GM20000 (cell line): ENCODE measurements around the gene VGLL4.

Experiments used
- DNase-seq: peaks from one replicate; pipeline ENCODE4 v3.0.0; 2012; ENCODE audit warnings: low spot score
- TF ChIP-seq, protein P1 (sequence below): IDR thresholded peaks from 2 replicates; pipeline ENCODE4 v1.5.1; 2012; ENCODE audit warnings: mild to moderate bottlenecking, control low read depth; ENCODE audit errors: extremely low read depth, missing control alignments

Gene VGLL4

DNA sequence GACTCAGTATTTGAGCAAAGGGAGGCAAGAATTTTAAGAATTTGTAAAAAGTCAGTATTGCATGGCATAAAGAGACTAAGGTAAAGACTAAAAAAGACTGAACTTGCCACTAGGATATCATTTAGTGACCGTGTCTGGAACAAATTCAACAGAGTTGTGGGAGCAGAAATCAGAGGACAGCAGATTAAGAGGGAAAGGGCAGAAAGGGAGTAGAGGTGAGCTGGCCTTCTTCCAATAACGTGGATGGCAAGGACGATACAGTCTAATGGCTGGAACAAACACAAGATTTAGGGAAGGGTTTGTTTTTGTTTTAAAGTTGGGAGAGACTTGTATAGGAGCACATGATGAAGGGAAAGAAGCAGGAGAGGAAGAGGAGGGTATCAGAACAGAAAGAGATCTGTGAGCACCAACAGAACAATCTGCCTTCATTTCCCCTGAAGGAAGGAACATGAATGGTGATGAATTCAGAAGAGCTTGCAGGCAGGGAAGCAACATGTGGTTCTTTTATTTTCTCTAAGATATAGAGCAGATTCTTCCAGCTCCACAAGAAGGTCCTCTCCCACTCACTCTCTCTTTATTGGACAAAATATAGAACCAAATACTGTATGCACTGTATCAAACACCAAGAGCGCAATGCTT is 8.6 kb downstream of the VGLL4 start:
- no peak for DNase-seq
- TF ChIP-seq, protein P1, sequence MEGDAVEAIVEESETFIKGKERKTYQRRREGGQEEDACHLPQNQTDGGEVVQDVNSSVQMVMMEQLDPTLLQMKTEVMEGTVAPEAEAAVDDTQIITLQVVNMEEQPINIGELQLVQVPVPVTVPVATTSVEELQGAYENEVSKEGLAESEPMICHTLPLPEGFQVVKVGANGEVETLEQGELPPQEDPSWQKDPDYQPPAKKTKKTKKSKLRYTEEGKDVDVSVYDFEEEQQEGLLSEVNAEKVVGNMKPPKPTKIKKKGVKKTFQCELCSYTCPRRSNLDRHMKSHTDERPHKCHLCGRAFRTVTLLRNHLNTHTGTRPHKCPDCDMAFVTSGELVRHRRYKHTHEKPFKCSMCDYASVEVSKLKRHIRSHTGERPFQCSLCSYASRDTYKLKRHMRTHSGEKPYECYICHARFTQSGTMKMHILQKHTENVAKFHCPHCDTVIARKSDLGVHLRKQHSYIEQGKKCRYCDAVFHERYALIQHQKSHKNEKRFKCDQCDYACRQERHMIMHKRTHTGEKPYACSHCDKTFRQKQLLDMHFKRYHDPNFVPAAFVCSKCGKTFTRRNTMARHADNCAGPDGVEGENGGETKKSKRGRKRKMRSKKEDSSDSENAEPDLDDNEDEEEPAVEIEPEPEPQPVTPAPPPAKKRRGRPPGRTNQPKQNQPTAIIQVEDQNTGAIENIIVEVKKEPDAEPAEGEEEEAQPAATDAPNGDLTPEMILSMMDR = no peak

DNA sequence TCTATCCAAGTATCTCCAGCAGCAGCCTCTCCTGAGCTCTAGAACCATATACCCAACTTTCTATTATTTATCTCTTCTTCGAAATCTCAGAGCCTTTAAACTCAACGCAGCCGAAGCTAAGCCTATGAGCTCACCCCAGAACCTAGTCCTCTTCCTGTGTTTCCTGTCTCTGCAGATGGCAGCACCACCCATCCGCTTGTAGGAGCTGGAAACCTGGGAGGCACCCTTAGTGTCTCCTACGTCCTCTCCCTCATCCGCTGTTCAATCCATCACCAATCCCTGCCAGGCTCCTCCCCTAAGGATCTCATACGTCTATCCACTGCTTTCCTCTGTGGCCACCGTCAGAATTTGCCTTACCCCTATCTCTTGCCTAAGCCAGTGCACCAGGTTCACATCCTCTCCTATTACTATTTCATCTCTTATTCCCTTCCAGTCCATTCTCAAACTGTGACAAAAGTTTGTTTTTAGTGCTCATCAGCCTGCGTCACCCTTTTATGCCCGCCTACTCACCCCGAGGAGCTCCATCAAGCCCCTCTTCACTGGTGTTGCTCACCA is 9.6 kb downstream of the VGLL4 start:
- TF ChIP-seq, protein P1 = no peak
- no peak for DNase-seq

DNA sequence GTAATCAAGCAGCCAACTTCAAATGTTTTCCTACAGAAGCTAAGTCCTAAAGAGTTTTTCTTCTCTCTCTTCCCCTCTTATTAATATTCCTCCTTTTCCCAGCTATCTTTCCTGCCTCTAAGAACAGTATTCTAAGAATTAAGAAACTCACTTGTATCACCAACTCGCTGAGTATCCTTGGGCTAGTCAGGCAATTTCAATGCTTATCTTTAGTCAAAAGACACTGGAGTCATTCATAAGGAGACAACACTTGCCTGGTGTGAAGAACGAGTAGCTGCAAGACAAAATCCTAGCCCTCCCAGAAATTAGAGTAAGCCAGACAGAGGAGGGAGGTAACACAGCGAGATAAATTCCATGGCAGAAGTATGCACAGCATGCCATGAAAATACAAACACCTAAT is 10.7 kb downstream of the VGLL4 start:
- no peak for DNase-seq

DNA sequence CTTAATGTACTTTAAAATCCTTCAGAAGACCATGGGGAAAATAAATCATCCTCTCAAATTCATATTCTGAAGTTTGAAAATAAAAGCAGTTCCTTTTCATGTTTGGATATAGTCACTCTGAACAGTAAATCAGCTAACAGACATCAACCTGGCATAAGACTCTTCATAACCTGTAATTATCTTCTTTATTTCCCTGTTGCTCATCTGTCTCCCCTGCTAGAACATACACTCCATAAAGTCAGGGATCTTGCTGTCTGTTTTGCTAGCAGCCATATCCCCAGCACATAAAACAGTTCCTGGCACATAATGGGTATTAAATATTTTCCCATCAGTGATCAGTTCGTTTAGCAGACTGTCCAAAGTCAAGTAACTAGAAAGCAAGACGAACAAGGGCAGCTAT is 11.2 kb downstream of the VGLL4 start:
- no peak for DNase-seq
- TF ChIP-seq, protein P1 = no peak

More for the DNA sequence above, 10.7 kb downstream of the VGLL4 start:
- TF ChIP-seq, protein P1 = no peak

DNA sequence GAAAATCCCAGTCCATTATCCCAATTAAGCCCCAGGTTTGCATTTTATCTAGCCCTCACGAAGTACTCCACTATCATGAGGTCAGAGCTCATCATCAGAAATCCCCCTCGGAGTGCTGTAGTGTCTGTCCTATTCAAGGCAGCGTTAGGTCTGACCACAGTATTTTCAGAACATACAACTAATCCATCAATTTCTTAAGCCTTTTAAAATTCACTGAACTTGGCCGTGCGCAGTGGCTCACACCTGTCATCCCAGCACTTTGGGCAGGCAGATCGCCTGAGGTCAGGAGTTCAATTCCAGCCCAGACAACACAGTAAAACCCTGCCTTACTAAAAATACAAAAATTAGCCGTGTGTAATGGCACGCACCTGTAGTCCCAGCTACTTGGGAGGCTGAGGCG is 11.9 kb downstream of the VGLL4 start:
- DNase-seq = no peak
- TF ChIP-seq, protein P1 = no peak

DNA sequence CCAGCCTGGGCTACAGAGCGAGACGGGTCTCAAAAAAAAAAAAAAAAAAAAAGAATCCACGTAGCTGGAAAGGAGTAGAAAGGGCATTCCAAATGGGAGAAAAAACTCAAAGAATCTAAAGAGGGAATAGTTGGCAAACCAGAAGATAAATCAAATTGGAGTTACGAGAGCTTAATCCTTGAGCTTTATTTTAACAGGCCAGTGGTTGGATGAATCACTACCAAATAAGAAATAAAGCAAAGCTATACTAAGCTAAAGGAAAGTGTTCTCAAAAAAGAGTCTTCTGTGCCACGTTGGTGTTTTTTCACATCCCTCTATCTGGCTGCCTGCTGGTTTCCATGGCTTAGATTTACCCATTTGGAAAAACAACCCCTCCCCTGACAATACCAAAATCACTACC is 14.0 kb downstream of the VGLL4 start:
- TF ChIP-seq, protein P1 = no peak
- no peak for DNase-seq

DNA sequence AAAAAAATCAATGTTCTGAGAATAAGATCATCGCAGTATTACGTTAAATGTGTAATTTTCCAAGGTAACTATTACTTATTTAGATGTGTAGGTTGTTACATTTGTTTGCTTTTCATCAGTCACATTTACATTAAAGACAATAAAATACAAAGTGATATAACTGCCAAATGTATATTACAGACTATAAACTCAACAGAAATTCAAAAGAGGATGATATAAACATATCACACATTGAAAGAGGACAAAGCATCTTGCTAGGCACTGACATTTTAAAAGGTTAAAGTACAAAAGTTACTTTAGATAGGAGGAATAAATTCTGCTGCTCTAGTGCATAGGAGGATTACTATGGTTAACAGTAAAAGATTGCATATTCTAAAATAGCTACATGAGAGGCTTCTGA is 16.1 kb downstream of the VGLL4 start:
- TF ChIP-seq, protein P1 = no peak
- no peak for DNase-seq
